Measurements from ENCODE around the gene CCT6B. TPM values are rescaled to one million over a fixed set of nuclear protein-coding genes. Genes with fewer than 3 reads are reported as not detected.

Gene CCT6B
- total RNA-seq, 1 donor from 2014 or later: 2.6 TPM

DNA sequence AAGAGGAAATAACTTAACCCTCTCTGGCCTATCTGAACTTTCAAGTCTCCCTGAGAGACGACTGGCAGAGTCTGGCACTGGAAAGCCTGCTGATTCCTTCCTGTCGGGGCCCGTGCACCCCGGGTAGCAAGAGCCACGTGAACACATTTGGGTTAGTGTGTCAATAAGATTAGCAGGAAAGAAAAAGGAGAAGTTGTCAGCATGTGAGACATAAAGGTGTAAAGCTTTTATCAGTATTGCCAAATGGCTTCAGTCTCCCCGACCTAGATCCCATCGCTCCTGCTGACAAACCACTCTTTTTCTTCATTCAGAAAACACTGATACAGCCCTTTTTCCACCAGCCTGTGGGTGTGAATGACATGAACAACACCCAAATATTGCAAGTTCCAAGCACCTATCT, 74.4 kb downstream of the CCT6B start:
- FAIRE-seq (no peak), DNase-seq (ENCODE audit: low read depth) (no peak)
- peaks cover 79% of the 10 kb centered on the region for H3K27me3 Mint-ChIP-seq (ENCODE audit: low read depth, unreplicated experiment)
- no peak overlapping the region for H3K27ac ChIP-seq (ENCODE audit: low read depth, low read length)
- no peak overlapping the region for H3K4me2 ChIP-seq (ENCODE audit: low read length)
- no peak overlapping the region for H3K27ac Mint-ChIP-seq (ENCODE audit: unreplicated experiment)
- H3K27me3 ChIP-seq (ENCODE audit: insufficient read depth, low read length): no peaks in the 10 kb centered on the region
- H3K4me1 Mint-ChIP-seq (ENCODE audit: low read depth, unreplicated experiment): no peaks in the 10 kb centered on the region
- H3K4me1 ChIP-seq (ENCODE audit: insufficient read depth, low read length): no peaks in the 10 kb centered on the region
- no peak overlapping the region for H3K9ac ChIP-seq (ENCODE audit: low read length)
- H2AFZ ChIP-seq (ENCODE audit: low read depth, low read length): no peak overlapping the region
- H3K4me3 Mint-ChIP-seq (ENCODE audit: unreplicated experiment): no peak overlapping the region
- no peaks in the 10 kb centered on the region for H3K79me2 ChIP-seq (ENCODE audit: insufficient read depth, low read length)
- no peaks in the 10 kb centered on the region for H4K20me1 ChIP-seq (ENCODE audit: insufficient read depth, low read length)
- H3K9me3 ChIP-seq (ENCODE audit: insufficient read depth, low read depth, low read length): no peaks in the 10 kb centered on the region
- no peaks in the 10 kb centered on the region for H3K9me3 Mint-ChIP-seq (ENCODE audit: unreplicated experiment)
- H3K4me3 ChIP-seq (ENCODE audit: insufficient read depth, low read depth, low read length): no peak overlapping the region
- no peaks in the 10 kb centered on the region for H3K36me3 Mint-ChIP-seq (ENCODE audit: low read depth, unreplicated experiment)
- H3K36me3 ChIP-seq (ENCODE audit: insufficient read depth, low read length): no peaks in the 10 kb centered on the region
- TF ChIP-seq, protein P1, sequence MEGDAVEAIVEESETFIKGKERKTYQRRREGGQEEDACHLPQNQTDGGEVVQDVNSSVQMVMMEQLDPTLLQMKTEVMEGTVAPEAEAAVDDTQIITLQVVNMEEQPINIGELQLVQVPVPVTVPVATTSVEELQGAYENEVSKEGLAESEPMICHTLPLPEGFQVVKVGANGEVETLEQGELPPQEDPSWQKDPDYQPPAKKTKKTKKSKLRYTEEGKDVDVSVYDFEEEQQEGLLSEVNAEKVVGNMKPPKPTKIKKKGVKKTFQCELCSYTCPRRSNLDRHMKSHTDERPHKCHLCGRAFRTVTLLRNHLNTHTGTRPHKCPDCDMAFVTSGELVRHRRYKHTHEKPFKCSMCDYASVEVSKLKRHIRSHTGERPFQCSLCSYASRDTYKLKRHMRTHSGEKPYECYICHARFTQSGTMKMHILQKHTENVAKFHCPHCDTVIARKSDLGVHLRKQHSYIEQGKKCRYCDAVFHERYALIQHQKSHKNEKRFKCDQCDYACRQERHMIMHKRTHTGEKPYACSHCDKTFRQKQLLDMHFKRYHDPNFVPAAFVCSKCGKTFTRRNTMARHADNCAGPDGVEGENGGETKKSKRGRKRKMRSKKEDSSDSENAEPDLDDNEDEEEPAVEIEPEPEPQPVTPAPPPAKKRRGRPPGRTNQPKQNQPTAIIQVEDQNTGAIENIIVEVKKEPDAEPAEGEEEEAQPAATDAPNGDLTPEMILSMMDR (IDR thresholded peaks at IDR 0.05; ENCODE audit: insufficient read depth, low read depth, low read length): no peak
- TF ChIP-seq EZH2 (IDR thresholded peaks at IDR 0.05; ENCODE audit: insufficient read depth, low read length): no peak

DNA sequence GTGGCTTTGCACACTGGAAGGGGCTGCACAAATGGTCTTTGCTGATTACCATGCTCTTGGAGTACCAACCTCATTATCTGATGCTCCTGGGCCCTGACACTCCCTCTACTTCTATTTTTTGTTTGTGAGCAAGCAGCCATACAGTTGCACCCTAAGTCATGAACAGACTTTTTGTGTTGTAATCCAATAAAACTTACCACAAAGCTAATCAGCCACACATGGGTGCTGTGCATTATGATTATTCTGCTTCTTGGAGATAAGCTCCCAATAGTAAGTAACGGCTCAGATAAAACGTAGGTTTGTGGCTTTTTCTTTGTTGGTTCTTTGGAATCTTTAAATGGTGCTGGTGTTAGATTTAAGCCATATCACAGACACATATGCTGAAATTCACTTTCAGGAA, 76.2 kb downstream of the CCT6B start:
- H4K20me1 ChIP-seq (ENCODE audit: insufficient read depth, low read length): no peaks in the 10 kb centered on the region
- H3K27ac ChIP-seq (ENCODE audit: low read depth, low read length): no peak overlapping the region
- H3K9ac ChIP-seq (ENCODE audit: low read length): no peak overlapping the region
- peaks cover 2% of the 10 kb centered on the region for H3K9me3 ChIP-seq (ENCODE audit: insufficient read depth, low read depth, low read length)
- no peak for DNase-seq (ENCODE audit: low read depth)
- H3K4me1 Mint-ChIP-seq (ENCODE audit: low read depth, unreplicated experiment): no peaks in the 10 kb centered on the region
- no peak for FAIRE-seq
- no peak for TF ChIP-seq EZH2 (IDR thresholded peaks at IDR 0.05; ENCODE audit: insufficient read depth, low read length)
- TF ChIP-seq, protein P1 (IDR thresholded peaks at IDR 0.05; ENCODE audit: insufficient read depth, low read depth, low read length): no peak
- peaks cover 79% of the 10 kb centered on the region for H3K27me3 Mint-ChIP-seq (ENCODE audit: low read depth, unreplicated experiment)
- H3K27me3 ChIP-seq (ENCODE audit: insufficient read depth, low read length): no peaks in the 10 kb centered on the region
- no peak overlapping the region for H3K4me3 ChIP-seq (ENCODE audit: insufficient read depth, low read depth, low read length)
- H3K4me3 Mint-ChIP-seq (ENCODE audit: unreplicated experiment): no peak overlapping the region
- no peak overlapping the region for H3K27ac Mint-ChIP-seq (ENCODE audit: unreplicated experiment)
- H3K36me3 Mint-ChIP-seq (ENCODE audit: low read depth, unreplicated experiment): no peaks in the 10 kb centered on the region
- H2AFZ ChIP-seq (ENCODE audit: low read depth, low read length): no peak overlapping the region
- H3K9me3 Mint-ChIP-seq (ENCODE audit: unreplicated experiment): peaks cover 2% of the 10 kb centered on the region
- no peaks in the 10 kb centered on the region for H3K36me3 ChIP-seq (ENCODE audit: insufficient read depth, low read length)
- no peak overlapping the region for H3K4me2 ChIP-seq (ENCODE audit: low read length)
- H3K79me2 ChIP-seq (ENCODE audit: insufficient read depth, low read length): no peaks in the 10 kb centered on the region
- no peaks in the 10 kb centered on the region for H3K4me1 ChIP-seq (ENCODE audit: insufficient read depth, low read length)

DNA sequence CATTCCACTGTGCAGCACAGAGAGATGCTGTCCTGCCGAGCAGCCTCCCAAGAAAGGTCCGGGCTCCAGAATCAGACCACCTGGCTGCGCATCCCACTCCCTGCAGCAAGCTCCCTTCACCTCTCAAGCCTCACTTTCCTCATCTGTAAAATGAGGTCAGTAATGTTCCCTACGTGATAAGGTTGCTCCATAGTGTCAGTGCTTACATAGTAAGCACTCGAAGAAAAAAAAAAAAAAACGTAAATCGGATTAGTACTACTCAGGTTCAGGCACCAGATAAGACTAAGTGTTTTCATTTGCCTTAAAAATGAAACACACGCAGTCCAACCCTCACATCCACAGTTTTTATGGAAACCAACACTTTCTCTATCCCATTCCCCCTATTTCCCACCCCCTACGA, 76.7 kb downstream of the CCT6B start:
- Histone ChIP-seq H3K27me3 (ENCODE audit: insufficient read depth, low read length) (no peaks in the 10 kb centered on the region), H2AFZ (ENCODE audit: low read depth, low read length) (no peak overlapping the region), H3K9ac (ENCODE audit: low read length) (no peak overlapping the region), H3K9me3 (ENCODE audit: insufficient read depth, low read depth, low read length) (peaks cover 2% of the 10 kb centered on the region), H3K4me1 (ENCODE audit: insufficient read depth, low read length) (no peaks in the 10 kb centered on the region), H3K79me2 (ENCODE audit: insufficient read depth, low read length) (no peaks in the 10 kb centered on the region), H3K36me3 (ENCODE audit: insufficient read depth, low read length) (no peaks in the 10 kb centered on the region), H4K20me1 (ENCODE audit: insufficient read depth, low read length) (no peaks in the 10 kb centered on the region), H3K4me2 (ENCODE audit: low read length) (no peak overlapping the region), H3K27ac (ENCODE audit: low read depth, low read length) (no peak overlapping the region), H3K4me3 (ENCODE audit: insufficient read depth, low read depth, low read length) (no peak overlapping the region)
- DNase-seq (ENCODE audit: low read depth) (no peak), FAIRE-seq (no peak)
- H3K27ac Mint-ChIP-seq (ENCODE audit: unreplicated experiment): no peak overlapping the region
- H3K4me3 Mint-ChIP-seq (ENCODE audit: unreplicated experiment): no peak overlapping the region
- H3K36me3 Mint-ChIP-seq (ENCODE audit: low read depth, unreplicated experiment): no peaks in the 10 kb centered on the region
- TF ChIP-seq EZH2 (IDR thresholded peaks at IDR 0.05; ENCODE audit: insufficient read depth, low read length): no peak
- TF ChIP-seq, protein P1 (IDR thresholded peaks at IDR 0.05; ENCODE audit: insufficient read depth, low read depth, low read length): no peak
- peaks cover 78% of the 10 kb centered on the region for H3K27me3 Mint-ChIP-seq (ENCODE audit: low read depth, unreplicated experiment)
- H3K9me3 Mint-ChIP-seq (ENCODE audit: unreplicated experiment): peaks cover 4% of the 10 kb centered on the region
- H3K4me1 Mint-ChIP-seq (ENCODE audit: low read depth, unreplicated experiment): no peaks in the 10 kb centered on the region

Data from astrocyte (in vitro differentiated cells and primary cell).